ENCODE data around the gene APBB1.

Gene APBB1

GRCh38 chr11:6350043-6350442 lies 68.9 kb downstream of the APBB1 start:
- DNase-seq, result no peak

DNA sequence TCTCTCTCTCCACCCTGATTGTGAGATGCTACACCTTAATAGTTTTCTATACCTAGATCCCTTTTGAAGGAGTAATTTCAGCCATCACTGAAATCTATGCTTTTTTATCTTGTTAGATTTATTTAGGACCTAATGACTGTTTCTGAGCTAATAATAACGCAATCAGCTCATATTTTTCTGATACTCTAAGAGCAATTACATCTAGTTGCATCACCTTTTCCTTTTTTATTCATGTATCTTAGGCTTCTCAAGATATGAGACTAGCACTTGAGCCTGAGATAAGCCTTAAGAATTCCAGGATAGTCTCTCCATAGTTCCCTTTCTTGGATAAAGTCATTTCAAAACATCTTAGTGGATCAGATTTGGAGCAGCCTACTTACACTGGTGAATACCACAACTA lies 73.5 kb downstream of the APBB1 start:
- no peak for DNase-seq

Data from stimulated activated CD4-positive, alpha-beta T cell treated with anti-CD3 and anti-CD28 coated beads, Interleukin-4, amount 100 ng/mL, for 4 hours (primary cell).